CD4-positive, alpha-beta T cell treated with Interleukin-21 for 1 hour (primary cell): ENCODE data around the gene POLR1H.

Experiments
- DNase-seq: peaks from one replicate; pipeline ENCODE4 v3.0.0-alpha.2; 2020

Gene POLR1H

DNA sequence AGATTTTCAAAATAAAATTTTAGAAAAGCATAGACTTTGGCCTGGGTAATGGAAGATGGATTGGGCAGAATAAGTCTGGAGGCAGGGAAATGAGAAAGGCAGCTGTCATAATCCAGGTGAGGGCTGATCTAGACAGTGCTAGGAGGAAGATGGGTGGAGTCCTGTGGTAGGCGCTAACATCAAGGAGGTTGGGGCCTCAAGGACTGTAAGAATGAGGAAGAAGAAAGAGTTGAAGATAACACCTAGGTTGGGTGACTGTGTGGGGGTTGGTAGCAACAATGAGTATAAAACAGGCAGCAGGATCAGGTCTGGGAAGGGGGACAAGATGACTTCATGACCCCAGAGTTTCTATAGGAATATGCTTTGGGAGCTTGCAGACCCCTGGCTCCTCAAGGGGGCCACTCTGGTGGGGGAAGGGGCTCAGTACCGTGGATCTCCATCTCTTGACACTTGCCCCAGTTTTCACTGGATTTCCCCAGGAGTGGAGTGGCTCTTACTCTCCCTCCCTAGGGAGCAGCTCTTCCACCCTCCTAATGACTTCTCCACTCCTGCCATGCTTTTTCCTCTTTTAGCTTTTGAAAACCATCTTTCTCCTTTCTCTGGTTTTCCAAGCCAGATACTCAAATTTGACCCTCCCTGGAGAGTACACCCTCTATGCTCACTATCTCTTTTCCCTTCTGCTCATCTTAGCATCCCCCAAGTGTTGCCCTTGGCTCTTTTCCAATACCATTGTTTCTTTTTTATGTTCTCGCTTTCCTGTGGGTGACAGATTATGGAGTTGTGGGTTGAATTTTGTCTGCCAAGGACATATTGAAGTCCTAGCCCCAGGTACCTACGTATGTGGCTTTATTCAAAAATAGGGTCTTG is 37.1 kb downstream of the POLR1H start:
- no peak for DNase-seq

DNA sequence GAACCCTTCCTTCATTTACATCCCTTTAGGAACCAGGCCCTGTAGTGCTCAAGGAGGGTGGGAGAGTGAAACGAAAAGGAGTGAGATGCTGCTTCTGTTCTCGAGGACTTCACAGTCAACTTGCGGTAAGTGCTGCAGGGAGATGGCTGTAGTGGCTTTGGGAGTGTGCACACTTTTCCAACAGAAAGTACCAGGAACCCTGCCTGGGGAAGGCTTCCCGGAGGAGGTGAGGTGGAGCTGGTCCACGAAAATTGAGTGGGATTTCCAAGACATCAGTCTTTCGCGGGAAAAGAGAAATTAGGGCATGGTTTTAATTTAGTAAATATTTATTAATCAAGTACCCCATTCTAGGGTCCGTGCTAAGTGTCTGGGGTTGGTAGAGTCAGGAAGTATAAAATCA is 39.1 kb downstream of the POLR1H start:
- no peak for DNase-seq

DNA sequence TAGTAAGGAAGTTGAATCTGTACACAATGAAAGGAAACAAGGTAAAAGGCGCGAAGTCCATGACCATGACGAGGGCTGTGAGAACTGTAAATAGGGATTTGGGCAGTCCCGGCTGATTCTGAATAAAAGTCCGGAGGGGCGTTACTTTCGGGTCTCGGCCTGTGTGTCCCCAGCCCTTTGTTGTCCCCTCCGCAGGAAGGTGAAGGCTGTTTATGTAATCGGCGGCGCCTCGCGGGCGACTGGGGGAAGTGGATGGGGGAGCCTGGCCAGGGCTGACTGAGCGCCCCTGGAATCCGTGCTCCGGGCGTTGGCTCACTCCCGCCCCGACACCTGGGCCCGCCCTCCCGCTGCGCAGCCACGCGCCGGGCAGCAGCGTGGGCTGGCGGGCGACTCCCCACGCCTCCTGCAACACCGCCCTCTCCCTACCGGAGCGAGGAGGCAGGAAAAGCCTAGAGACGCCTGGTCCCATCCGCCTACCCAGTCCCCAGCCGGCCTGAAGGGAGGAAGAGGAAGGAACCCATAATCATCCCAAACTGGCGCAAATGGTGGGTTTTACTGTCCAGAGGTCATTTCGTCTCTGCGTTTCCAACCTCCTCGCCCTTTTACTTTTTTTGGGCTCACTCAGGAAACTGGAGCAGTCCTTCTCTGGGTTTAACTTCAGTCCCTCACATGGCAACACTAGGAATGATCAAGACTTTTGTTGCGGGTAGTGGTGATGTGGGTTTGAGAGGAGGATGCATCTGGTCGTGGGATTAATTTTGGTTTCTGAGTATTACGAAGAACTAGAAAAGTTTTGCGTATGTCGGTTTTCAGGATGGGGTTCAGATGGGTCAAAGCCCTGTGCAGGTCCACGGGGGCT is 39.7 kb downstream of the POLR1H start:
- peak; percentile 8 for DNase-seq

DNA sequence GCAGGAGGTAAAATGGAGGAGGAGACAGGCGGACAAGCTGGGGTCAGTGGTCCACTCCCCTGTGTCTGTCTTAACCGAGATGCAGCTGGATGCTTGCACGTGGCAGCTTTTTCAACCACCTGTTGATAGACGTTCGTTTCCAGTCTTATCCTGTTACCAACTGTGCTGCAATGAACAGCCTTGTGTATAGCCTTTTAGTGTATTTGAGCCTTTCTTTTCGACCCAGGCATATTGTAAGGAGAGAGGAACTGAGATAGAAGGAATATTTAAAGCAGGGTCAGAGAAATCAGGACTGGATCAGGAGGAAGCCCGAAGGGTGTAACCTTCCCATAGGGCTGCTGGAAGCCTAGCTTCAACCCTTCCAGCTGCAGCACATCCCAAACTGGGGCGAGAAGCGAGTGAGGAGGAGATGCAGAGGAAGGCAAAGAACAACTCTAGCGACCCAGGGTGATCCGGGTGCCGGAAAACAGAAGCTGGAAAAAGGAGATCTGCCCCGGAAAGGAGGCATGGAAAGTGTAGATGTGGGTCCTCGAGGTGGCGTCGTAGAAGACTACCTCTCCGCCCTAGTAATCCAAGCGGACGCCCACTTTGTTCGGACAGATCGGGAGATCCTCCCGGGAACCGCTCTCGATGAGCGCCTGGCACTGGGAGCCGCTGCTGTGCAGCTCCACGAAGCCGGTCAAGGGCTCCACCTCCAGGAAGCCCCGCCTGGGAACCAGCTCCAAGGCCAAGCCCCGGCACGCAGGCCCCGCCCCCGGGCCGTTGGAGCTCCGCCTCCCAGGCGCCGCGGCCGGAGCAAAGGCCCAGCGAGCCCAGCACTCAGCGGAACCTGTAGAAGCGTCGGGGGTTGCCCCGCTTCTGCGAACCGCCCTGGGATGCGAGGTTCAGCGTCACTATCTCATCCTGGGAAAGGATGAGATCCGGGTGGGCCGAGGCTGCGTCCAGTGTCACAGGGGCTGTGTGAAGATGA is 40.7 kb downstream of the POLR1H start:
- peak; percentile 73 for DNase-seq

DNA sequence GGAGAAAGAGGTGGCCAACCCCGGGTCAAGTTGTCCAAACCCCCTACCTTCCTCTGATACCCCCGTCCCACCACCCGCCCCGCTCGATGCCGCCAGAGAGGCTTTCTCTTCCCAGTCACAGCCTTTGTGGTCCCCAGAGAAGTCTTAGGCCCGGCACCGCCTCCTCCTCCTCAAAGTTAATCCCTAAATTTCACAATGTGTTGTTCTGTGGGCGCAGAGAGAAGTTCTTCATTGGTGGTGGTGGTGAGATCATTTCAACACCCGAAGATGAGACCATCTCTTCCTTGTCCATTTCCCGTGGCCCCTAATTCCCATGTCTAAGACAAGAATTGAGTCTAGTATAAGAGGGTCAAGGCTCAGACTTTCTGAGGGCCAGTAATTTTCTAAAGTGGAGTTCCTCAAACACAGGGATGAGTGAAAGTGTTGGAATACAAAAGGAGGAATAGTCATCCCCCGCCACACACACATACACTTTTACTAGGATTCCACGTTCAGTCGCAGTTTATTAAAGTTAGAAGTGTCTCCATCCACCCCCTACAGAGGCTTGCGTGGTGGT is 41.4 kb downstream of the POLR1H start:
- DNase-seq, result peak; percentile 7

DNA sequence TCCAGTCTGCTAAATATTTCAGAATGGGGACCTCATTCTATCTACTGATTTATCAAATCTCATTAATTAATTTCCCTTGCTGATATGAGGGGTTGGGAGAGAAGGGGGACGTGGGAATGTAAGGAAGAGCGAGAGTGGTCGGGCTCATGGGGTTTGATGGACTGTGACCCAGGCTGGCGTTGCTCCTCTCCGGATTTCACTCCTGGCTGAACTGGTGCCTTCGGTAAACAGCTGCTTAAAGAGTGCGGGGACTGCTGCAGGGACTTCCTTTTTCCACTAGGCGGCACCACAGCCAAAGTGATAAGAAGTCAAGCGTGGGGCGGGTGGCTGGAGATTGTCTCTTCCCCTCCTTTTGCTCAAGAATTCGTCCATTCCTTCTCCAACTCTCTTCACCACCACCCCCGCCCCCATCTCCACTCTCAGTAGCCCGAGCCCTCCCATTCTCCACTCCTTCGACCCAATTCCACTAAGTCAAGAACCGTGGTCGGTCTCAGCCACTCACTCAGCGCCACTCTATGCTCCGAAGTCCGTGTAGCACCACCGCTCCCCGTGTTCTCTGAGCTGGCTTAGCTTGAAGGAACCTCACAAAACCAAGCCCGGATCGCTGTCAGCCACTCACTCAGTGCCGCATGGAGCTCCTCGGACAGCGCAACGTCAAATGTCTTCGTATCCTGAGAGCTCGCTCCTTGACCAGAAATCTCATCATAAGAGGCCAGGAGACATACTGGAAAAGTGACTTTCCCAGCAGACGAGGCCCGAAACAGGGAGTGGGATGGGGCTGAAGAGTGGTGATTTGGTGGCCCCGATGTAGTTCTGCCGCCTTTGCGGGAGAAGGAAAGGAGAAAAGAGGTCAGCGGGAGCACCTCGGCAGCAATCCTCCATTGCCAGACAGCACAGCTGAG is 42.2 kb downstream of the POLR1H start:
- peak; percentile 88 for DNase-seq

DNA sequence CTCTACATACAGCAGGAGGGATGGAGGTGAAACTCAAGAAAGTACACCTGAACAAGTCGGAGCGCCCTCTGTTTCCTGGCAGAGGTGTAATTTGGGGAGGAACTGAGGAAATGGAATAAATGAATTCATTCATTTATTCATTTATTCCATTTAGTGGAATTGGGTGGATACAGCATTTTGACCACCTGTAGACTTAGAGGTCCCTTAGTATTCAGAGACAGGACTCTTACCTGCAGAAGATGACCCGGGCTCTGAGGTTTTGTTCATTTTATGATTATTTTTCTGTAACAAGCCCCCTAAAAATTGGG is 42.8 kb downstream of the POLR1H start:
- DNase-seq, result no peak

DNA sequence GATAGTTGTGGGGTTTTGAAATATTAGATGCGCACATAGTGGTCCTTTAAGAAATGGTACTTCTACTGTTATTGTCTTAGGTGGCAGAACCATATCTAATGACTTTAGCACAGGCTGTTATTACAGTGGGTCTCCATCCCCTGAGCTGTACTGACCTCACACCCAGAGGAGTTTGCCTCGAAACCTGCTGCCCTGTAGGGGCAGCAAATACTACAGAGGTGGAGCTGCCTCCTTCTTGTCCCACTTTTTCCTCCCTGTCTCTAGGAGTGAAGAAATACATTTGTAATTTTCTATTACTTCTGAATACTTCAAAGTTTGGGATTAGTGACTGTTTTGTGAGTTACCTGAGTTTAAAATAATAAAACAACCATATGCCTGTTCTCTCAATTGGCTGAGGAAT is 43.6 kb downstream of the POLR1H start:
- no peak for DNase-seq

DNA sequence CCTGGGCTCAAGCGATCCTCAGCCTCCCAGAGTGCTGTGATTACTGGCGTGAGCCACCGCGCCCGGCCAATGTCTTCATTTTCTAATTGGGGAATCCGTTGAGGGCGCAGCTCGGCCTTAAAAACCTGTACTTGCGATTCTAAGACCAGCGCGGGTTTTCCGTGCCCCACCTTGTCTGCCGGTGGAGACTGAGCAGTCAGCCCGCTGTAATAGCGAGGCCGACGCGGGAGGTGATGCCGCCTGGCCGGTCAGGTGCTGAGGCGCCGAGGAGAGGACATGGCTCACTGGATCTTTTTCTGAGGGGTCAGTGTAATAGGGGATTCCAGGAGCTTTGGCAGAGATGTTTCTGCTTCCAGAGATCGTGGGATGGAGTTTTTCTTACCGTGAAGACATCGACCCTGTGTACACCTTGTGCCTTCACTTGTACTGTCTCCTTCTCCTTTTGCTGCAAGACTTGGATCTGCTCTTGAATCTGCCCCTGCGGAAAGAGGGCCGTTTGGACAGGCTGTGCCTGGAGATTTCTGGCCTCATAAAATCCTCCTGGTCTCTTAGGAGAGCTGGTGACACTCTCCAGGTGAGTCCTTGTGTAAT is 50.3 kb downstream of the POLR1H start:
- DNase-seq, result no peak

DNA sequence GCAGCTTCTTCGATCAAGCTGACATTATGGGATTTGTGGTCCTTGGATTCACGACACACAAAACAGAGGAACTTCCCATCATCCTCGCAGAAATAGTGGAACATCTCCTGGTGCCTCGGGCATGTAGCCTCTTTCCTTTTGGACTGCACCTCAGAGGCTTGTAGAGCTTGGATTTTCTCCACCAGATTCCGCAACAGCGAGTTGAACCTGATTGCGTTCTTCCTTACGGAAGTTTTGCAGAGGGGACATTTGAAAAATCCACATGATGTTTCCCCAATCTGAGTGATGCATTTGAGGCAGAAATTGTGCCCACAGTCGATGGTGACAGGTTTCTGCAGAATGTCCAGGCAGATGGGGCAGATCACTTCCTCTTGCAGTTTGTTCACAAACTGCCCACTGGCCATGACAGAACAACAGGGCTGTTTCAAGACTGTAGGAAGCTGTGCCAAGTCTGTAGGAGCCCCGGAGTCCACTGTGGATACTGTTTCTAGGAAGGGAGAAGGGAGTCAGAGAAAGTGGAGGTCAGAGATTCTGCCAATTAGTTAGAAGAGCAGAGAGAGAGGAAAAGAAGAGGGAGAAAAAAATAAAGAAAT is 51.4 kb downstream of the POLR1H start:
- no peak for DNase-seq

DNA sequence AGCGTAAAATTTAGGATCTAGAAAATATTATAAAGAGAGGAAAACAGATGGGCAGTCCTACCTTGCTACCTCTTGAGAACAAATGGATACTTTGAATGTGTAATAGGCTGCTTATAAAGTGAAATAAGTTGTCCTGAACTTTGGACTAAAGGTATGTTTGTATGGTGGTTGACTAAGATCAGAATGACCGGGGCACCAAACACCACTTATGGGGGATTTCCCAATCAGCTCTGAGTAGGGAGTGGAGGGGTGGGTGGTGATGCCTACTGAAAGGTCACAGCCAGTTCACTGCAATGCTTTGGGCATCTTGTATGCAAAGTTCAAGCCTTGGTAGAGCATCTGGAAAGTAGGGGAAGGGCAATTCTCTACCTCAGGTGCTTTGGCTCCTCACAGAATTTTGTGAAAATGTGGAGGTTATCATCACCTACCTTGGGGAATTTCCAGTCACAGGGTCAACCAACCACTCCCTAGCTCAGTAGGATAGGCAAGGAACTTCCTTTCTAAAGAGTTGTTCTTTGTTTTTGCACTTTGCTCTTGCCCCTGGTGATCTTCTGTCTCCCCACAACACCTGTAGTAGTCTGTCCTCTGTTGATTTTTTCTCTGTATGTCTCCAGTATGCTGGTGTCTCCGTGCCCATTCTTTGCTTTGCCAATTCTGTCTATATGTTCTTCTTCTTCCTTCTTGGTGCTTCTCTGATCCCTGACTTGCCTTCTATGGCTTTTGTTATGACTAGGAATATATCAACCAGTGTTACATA is 52.1 kb downstream of the POLR1H start, which contains the start of gene TRIM31:
Gene TRIM31 (minus strand): TSS at position 88 of the 757 bp plus-strand sequence. CDS start 285 bp downstream, outside the sequence.
- no peak for DNase-seq

DNA sequence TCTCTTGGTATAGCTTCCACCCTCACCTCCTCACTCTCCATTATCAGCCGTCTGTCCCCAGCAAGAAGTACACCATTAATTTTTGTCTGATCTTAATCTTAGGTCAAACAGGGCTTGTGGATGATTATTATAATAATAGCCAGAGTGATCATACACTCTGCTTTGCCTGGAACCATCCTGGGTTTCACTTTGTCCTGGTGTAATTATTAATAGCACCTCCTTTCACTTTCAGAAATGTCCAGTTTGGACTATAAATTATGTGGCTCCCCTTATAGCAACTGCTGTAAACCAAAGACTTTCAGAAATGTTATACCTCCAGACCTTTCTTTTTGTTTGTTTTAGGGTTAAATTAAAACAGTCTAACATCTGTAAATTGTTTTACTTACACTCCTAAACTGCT is 52.8 kb downstream of the POLR1H start:
- no peak for DNase-seq
